ENCODE results near the gene CNOT1.

CNOT1 gene

GRCh38 chr16:58503166-58503862 lies 126.3 kb downstream of the CNOT1 start:
- no peak for TF ChIP-seq ARNTL (CRISPR knock-in tag; IDR thresholded peaks at IDR 0.05; ENCODE audit: borderline replicate concordance, low read depth)
- TF ChIP-seq ZFP30 (CRISPR knock-in tag; IDR thresholded peaks at IDR 0.05) = no peak
- TF ChIP-seq PPARA (CRISPR knock-in tag; IDR thresholded peaks at IDR 0.05; ENCODE audit: borderline replicate concordance) = no peak
- TF ChIP-seq TCF4 (CRISPR knock-in tag; IDR thresholded peaks at IDR 0.05; ENCODE audit: borderline replicate concordance) = no peak
- TF ChIP-seq, protein P1, sequence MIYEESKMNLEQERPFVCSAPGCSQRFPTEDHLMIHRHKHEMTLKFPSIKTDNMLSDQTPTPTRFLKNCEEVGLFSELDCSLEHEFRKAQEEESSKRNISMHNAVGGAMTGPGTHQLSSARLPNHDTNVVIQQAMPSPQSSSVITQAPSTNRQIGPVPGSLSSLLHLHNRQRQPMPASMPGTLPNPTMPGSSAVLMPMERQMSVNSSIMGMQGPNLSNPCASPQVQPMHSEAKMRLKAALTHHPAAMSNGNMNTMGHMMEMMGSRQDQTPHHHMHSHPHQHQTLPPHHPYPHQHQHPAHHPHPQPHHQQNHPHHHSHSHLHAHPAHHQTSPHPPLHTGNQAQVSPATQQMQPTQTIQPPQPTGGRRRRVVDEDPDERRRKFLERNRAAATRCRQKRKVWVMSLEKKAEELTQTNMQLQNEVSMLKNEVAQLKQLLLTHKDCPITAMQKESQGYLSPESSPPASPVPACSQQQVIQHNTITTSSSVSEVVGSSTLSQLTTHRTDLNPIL (CRISPR knock-in tag; IDR thresholded peaks at IDR 0.05; ENCODE audit: low read depth) = no peak
- no peak for TF ChIP-seq SNAI2 (CRISPR knock-in tag; IDR thresholded peaks at IDR 0.05)
- TF ChIP-seq ZNF565 (CRISPR knock-in tag; conservative IDR thresholded peaks at IDR 0.05; ENCODE audit: low read depth) = no peak
- no peak for TF ChIP-seq ISL1 (CRISPR knock-in tag; IDR thresholded peaks at IDR 0.05)
- TF ChIP-seq, protein P2, sequence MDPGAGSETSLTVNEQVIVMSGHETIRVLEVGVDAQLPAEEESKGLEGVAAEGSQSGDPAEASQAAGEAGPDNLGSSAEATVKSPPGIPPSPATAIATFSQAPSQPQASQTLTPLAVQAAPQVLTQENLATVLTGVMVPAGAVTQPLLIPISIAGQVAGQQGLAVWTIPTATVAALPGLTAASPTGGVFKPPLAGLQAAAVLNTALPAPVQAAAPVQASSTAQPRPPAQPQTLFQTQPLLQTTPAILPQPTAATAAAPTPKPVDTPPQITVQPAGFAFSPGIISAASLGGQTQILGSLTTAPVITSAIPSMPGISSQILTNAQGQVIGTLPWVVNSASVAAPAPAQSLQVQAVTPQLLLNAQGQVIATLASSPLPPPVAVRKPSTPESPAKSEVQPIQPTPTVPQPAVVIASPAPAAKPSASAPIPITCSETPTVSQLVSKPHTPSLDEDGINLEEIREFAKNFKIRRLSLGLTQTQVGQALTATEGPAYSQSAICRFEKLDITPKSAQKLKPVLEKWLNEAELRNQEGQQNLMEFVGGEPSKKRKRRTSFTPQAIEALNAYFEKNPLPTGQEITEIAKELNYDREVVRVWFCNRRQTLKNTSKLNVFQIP (CRISPR knock-in tag; IDR thresholded peaks at IDR 0.05; ENCODE audit: borderline replicate concordance, low read depth) = no peak
- TF ChIP-seq CSDC2 (CRISPR knock-in tag; IDR thresholded peaks at IDR 0.05) = no peak
- TF ChIP-seq ESRRG (CRISPR knock-in tag; IDR thresholded peaks at IDR 0.05) = no peak
- TF ChIP-seq, protein P3, sequence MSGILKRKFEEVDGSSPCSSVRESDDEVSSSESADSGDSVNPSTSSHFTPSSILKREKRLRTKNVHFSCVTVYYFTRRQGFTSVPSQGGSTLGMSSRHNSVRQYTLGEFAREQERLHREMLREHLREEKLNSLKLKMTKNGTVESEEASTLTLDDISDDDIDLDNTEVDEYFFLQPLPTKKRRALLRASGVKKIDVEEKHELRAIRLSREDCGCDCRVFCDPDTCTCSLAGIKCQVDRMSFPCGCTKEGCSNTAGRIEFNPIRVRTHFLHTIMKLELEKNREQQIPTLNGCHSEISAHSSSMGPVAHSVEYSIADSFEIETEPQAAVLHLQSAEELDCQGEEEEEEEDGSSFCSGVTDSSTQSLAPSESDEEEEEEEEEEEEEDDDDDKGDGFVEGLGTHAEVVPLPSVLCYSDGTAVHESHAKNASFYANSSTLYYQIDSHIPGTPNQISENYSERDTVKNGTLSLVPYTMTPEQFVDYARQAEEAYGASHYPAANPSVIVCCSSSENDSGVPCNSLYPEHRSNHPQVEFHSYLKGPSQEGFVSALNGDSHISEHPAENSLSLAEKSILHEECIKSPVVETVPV (CRISPR knock-in tag; IDR thresholded peaks at IDR 0.05) = no peak
- ATAC-seq = no peak

- ATAC-seq = no peak
- no peak for TF ChIP-seq TCF4 (CRISPR knock-in tag; IDR thresholded peaks at IDR 0.05; ENCODE audit: borderline replicate concordance)
- TF ChIP-seq ZNF565 (CRISPR knock-in tag; conservative IDR thresholded peaks at IDR 0.05; ENCODE audit: low read depth) = no peak
- TF ChIP-seq, protein P2 (CRISPR knock-in tag; IDR thresholded peaks at IDR 0.05; ENCODE audit: borderline replicate concordance, low read depth) = no peak
- TF ChIP-seq ESRRG (CRISPR knock-in tag; IDR thresholded peaks at IDR 0.05) = no peak
- TF ChIP-seq TOX (CRISPR knock-in tag; IDR thresholded peaks at IDR 0.05; ENCODE audit: borderline replicate concordance) = no peak
- TF ChIP-seq ZNF70 (CRISPR knock-in tag; IDR thresholded peaks at IDR 0.05) = no peak
Measured at GRCh38 chr16:58502217-58502921, 127.3 kb downstream of the CNOT1 start.

- no peak for TF ChIP-seq TOX (CRISPR knock-in tag; IDR thresholded peaks at IDR 0.05; ENCODE audit: borderline replicate concordance)
- TF ChIP-seq TSHZ2 (CRISPR knock-in tag; IDR thresholded peaks at IDR 0.05) = no peak
- no peak for TF ChIP-seq ZNF8 (CRISPR knock-in tag; IDR thresholded peaks at IDR 0.05)
- no peak for TF ChIP-seq RARB (CRISPR knock-in tag; IDR thresholded peaks at IDR 0.05)
- TF ChIP-seq CSDC2 (CRISPR knock-in tag; IDR thresholded peaks at IDR 0.05) = no peak
- no peak for TF ChIP-seq OSR1 (CRISPR knock-in tag; IDR thresholded peaks at IDR 0.05)
- TF ChIP-seq ZNF70 (CRISPR knock-in tag; IDR thresholded peaks at IDR 0.05) = no peak
- no peak for TF ChIP-seq ESRRG (CRISPR knock-in tag; IDR thresholded peaks at IDR 0.05)
- no peak for TF ChIP-seq ARNTL (CRISPR knock-in tag; IDR thresholded peaks at IDR 0.05; ENCODE audit: borderline replicate concordance, low read depth)
- peak; percentile 7; the same call in 2 of the 3 replicates for ATAC-seq
Measured at GRCh38 chr16:58501242-58502131, 128.1 kb downstream of the CNOT1 start.
